OCI-LY7 (cell line): ENCODE data around the gene CD300LF. TPM values are rescaled to one million over a fixed set of nuclear protein-coding genes. Genes with fewer than 3 reads are reported as not detected.

Experiments used
- Bru-seq: library from RNA; stranded (reverse); fragments of 400-500 nt; gene quantifications from one replicate; lab custom pipeline; 2021; lab: Mats Ljungman, UMichigan
- BruChase-seq, 2 experiments: library from RNA; stranded (reverse); fragments of 400-500 nt; gene quantifications; one replicate each; lab custom pipeline; 2021; lab: Mats Ljungman, UMichigan
- BruUV-seq: library from RNA; stranded (reverse); fragments of 400-500 nt; replicated peaks from 2 replicates; lab custom pipeline; 2021; lab: Mats Ljungman, UMichigan
- CTCF ChIA-PET: fragments of 300-600 bp; sonication (Branson Sonifier 250); formaldehyde crosslinking; loops from one replicate; lab custom pipeline; 2022; ENCODE audit warnings: antibody characterized with exemption; ENCODE audit not compliant: unreplicated experiment; lab: Charles Lee
- POLR2A ChIA-PET: fragments of 300-600 bp; sonication (Branson Sonifier 250); formaldehyde crosslinking; loops from one replicate; lab custom pipeline; 2022; ENCODE audit warnings: antibody characterized with exemption; lab: Charles Lee
- DNase-seq: peaks from one replicate; pipeline ENCODE4 v3.0.0-alpha.2; 2015; ENCODE audit warnings: low spot score
- H2AFZ ChIP-seq: fragments of 200-600 bp; sonication (generic), shearing (Covaris generic); 2 replicates; pipeline ENCODE4 v1.6.1; 2014; ENCODE audit warnings: mild to moderate bottlenecking, antibody characterized with exemption, low read length, moderate library complexity
- H3K27ac ChIP-seq: fragments of 200-600 bp; sonication (generic); 2 replicates; pipeline ENCODE4 v1.5.1; 2014; ENCODE audit warnings: mixed run types, low read depth, mild to moderate bottlenecking, moderate library complexity, low read length, inconsistent platforms; ENCODE audit not compliant: poor library complexity, severe bottlenecking
- H3K36me3 ChIP-seq: fragments of 200-600 bp; sonication (generic); 2 replicates; pipeline ENCODE4 v1.6.1; 2014; ENCODE audit warnings: mild to moderate bottlenecking, antibody characterized with exemption, low read length, moderate library complexity, mixed read lengths; ENCODE audit not compliant: insufficient read depth
- H3K4me1 ChIP-seq: fragments of 200-600 bp; sonication (generic); 2 replicates; pipeline ENCODE4 v1.5.1; 2014; ENCODE audit warnings: mild to moderate bottlenecking, low read length; ENCODE audit not compliant: insufficient read depth, poor library complexity, severe bottlenecking
- H3K4me2 ChIP-seq: fragments of 200-600 bp; sonication (generic); 2 replicates; pipeline ENCODE4 v1.6.1; 2014; ENCODE audit warnings: mild to moderate bottlenecking, low read length
- H3K4me3 ChIP-seq: fragments of 200-600 bp; sonication (generic); 2 replicates; pipeline ENCODE4 v1.5.1; 2014; ENCODE audit warnings: mild to moderate bottlenecking, low read depth, low read length; ENCODE audit not compliant: poor library complexity, severe bottlenecking
- H3K79me2 ChIP-seq: fragments of 200-600 bp; sonication (generic); 2 replicates; pipeline ENCODE4 v1.6.1; 2016; ENCODE audit warnings: low read depth, mild to moderate bottlenecking, low read length, moderate library complexity, mixed read lengths; ENCODE audit not compliant: insufficient read depth
- H3K9me2 ChIP-seq: fragments of 200-600 bp; sonication (generic); 2 replicates; pipeline ENCODE4 v1.6.1; 2016; ENCODE audit warnings: mild to moderate bottlenecking, low read length, mixed read lengths; ENCODE audit not compliant: insufficient read depth
- H3K9me3 ChIP-seq: fragments of 200-600 bp; sonication (generic); 2 replicates; pipeline ENCODE4 v1.6.1; 2014; ENCODE audit warnings: mild to moderate bottlenecking, mixed run types, low read length, mixed read lengths
- H4K20me1 ChIP-seq: fragments of 200-600 bp; sonication (generic); 2 replicates; pipeline ENCODE4 v1.6.1; 2014; ENCODE audit warnings: mild to moderate bottlenecking, antibody characterized with exemption, low read length, moderate library complexity, mixed read lengths; ENCODE audit not compliant: insufficient read depth
- CTCF ChIP-seq: fragments of 200-600 bp; sonication (generic); conservative IDR thresholded peaks from 2 replicates; pipeline ENCODE4 v1.5.1; 2014; ENCODE audit warnings: mild to moderate bottlenecking, antibody characterized with exemption, low read length, moderate library complexity, mixed read lengths
- EZH2phosphoT487 ChIP-seq: fragments of 200-600 bp; sonication (generic); IDR thresholded peaks from 2 replicates; pipeline ENCODE4 v1.6.1; 2018; ENCODE audit warnings: low read depth, borderline replicate concordance, mild to moderate bottlenecking, mixed run types, antibody characterized with exemption, low read length, moderate library complexity, mixed read lengths
- intact Hi-C: fragments of 100-400 bp; cut with micrococcal nuclease; formaldehyde crosslinking; loops from one replicate; pipeline ENCODE4 v1.10.0; 2022; ENCODE audit not compliant: unreplicated experiment
- long read RNA-seq: library from polyadenylated mRNA; stranded (forward); transcript quantifications from one replicate; pipeline ENCODE4 v2.0.0, GENCODE V29; 2022
- total RNA-seq, 2 experiments: library from RNA; depleted of rRNA in 1 of 2; stranded (reverse); fragments of >200 nt in 1 of 2; shearing (Covaris generic) in 1 of 2; gene quantifications; 2 replicates each; pipeline ENCODE4 v1.2.3, GENCODE V29; 2014 to 2022

Gene CD300LF
- total RNA-seq (2014; rRNA removed; shearing (Covaris generic)) (not detected in 2 replicates), total RNA-seq (2022) (not detected in 2 replicates), Bru-seq, nascent RNA (not detected), BruChase-seq, experiment 1, labeled RNA remaining after a 6-hour chase (percentile 7 among the genes with signal in this experiment), BruChase-seq, experiment 2, labeled RNA remaining after a 2-hour chase (not detected)
- long read RNA-seq: 0 reads

- Histone ChIP-seq H3K79me2 (no peaks in the 10 kb centered on the region), H3K27ac (no peak within 1 kb of the TSS), H3K9me3 (no peaks in the 10 kb centered on the region), H3K9me2 (no peaks in the 10 kb centered on the region), H2AFZ (no peak within 1 kb of the TSS), H3K4me1 (no peaks in the 10 kb centered on the region), H4K20me1 (no peaks in the 10 kb centered on the region), H3K36me3 (no peaks in the 10 kb centered on the region), H3K4me3 (no peak within 1 kb of the TSS), H3K4me2 (no peak within 1 kb of the TSS)
- BruUV-seq: no TSS peak
- ChIA-PET CTCF (no interaction called here), POLR2A (interaction anchor here (0.7 kb wide), 1 partner anchor 160 kb away, joined by 5 read pairs; the partner anchor contains the start of gene FDXR)
- no peak for DNase-seq
- TF ChIP-seq EZH2phosphoT487 (no peak), CTCF (no peak)
- intact Hi-C loops: no loop called here
Observed at GRCh38 chr17:74712756-74713155, at the start of gene CD300LF. Gene CD300LF (minus strand): TSS chr17:74712923. CDS start chr17:74712866, 57 bp downstream.

GRCh38 chr17:74761931-74762330, 49.2 kb upstream of the CD300LF start:
- H3K9me3 ChIP-seq: no peaks in the 10 kb centered on the region
- no TSS peak for BruUV-seq
- H3K4me1 ChIP-seq: peaks cover 19% of the 10 kb centered on the region
- ChIA-PET CTCF (interaction anchor here (0.6 kb wide), 1 partner anchor 70 kb away, joined by 3 read pairs; no protein-coding TSS in a partner anchor), POLR2A (interaction anchor here (0.9 kb wide), 1 partner anchor 11 kb away, joined by 3 read pairs; no protein-coding TSS in a partner anchor)
- no peak overlapping the region for H2AFZ ChIP-seq
- intact Hi-C loops: no loop called here
- peaks cover 25% of the 10 kb centered on the region for H3K36me3 ChIP-seq
- no peak overlapping the region for H3K4me3 ChIP-seq
- no peak overlapping the region for H3K4me2 ChIP-seq
- peaks cover 5% of the 10 kb centered on the region; the same call in 1 of the 2 replicates for H4K20me1 ChIP-seq
- H3K27ac ChIP-seq: no peak overlapping the region
- no peaks in the 10 kb centered on the region; the same call in 1 of the 2 replicates for H3K79me2 ChIP-seq
- TF ChIP-seq CTCF: no peak
- no peak for TF ChIP-seq EZH2phosphoT487
- H3K9me2 ChIP-seq: no peaks in the 10 kb centered on the region
- DNase-seq: no peak

- Histone ChIP-seq H2AFZ (no peak overlapping the region), H3K9me3 (no peaks in the 10 kb centered on the region), H3K79me2 (peaks cover 4% of the 10 kb centered on the region; the same call in 1 of the 2 replicates), H3K4me1 (peaks cover 19% of the 10 kb centered on the region), H3K36me3 (peaks cover 24% of the 10 kb centered on the region), H3K4me2 (no peak overlapping the region), H3K27ac (no peak overlapping the region), H4K20me1 (peaks cover 9% of the 10 kb centered on the region; the same call in 1 of the 2 replicates), H3K9me2 (no peaks in the 10 kb centered on the region), H3K4me3 (no peak overlapping the region)
- intact Hi-C loops: no loop called here
- TF ChIP-seq CTCF (no peak), EZH2phosphoT487 (no peak)
- POLR2A ChIA-PET: interaction anchor here (0.5 kb wide), 1 partner anchor 11 kb away, joined by 5 read pairs; no protein-coding TSS in a partner anchor
- CTCF ChIA-PET: interaction anchor here (0.6 kb wide), 1 partner anchor 71 kb away, joined by 3 read pairs; no protein-coding TSS in a partner anchor
- DNase-seq: no peak
- BruUV-seq: no TSS peak
Observed at GRCh38 chr17:74761419-74761818, 48.7 kb upstream of the CD300LF start.
